ENCODE measurements around the gene CCDC71L. TPM values are rescaled to one million over a fixed set of nuclear protein-coding genes. Genes with fewer than 3 reads are reported as not detected.

Gene CCDC71L
- total and polyA plus RNA-seq, 2 experiments from 2014 or later = 14.8 to 24.3 TPM

- Histone ChIP-seq H3K79me2 (peaks cover 2% of the 10 kb centered on the region), H3K36me3 (replicated peaks; ENCODE audit: insufficient read depth, low read depth) (no peaks in the 10 kb centered on the region), H3K9me3 (ENCODE audit: low read depth) (no peaks in the 10 kb centered on the region), H4K20me1 (ENCODE audit: insufficient read depth, poor library complexity, severe bottlenecking) (no peaks in the 10 kb centered on the region), H3K4me3 (no peak overlapping the region), H3K4me2 (no peak overlapping the region), H3K27me3 (no peaks in the 10 kb centered on the region), H3K4me1 (ENCODE audit: insufficient read depth) (peaks cover 2% of the 10 kb centered on the region), H3K27ac (no peak overlapping the region), H3K9me2 (replicated peaks; ENCODE audit: insufficient read depth) (no peaks in the 10 kb centered on the region), H2AFZ (no peak overlapping the region)
- no peak for DNase-seq (ENCODE audit: low spot score)
- no peak for TF ChIP-seq CTCF (IDR thresholded peaks at IDR 0.05; ENCODE audit: poor library complexity)
- no peak for TF ChIP-seq EZH2 (IDR thresholded peaks at IDR 0.05; ENCODE audit: borderline replicate concordance)
- no peak for TF ChIP-seq EZH2phosphoT487 (IDR thresholded peaks at IDR 0.05; ENCODE audit: low read depth, severe bottlenecking, unreplicated experiment)
Observed at GRCh38 chr7:106652092-106652491, 8.9 kb downstream of the CCDC71L start.

GRCh38 chr7:106646256-106646655 is 14.7 kb downstream of the CCDC71L start:
- WGBS (ENCODE audit: low lambda C conversion rate, missing lambda C conversion rate) = 93% methylated on average over 1 of the region's 1 CpG
- TF ChIP-seq CTCF (IDR thresholded peaks at IDR 0.05; ENCODE audit: poor library complexity) (no peak), EZH2 (IDR thresholded peaks at IDR 0.05; ENCODE audit: borderline replicate concordance) (no peak), EZH2phosphoT487 (IDR thresholded peaks at IDR 0.05; ENCODE audit: low read depth, severe bottlenecking, unreplicated experiment) (no peak)
- DNase-seq (ENCODE audit: low spot score) = no peak
- no peak overlapping the region for H3K4me3 ChIP-seq
- H3K4me2 ChIP-seq = no peak overlapping the region
- H3K9me3 ChIP-seq (ENCODE audit: low read depth) = no peaks in the 10 kb centered on the region
- no peaks in the 10 kb centered on the region for H3K36me3 ChIP-seq (replicated peaks; ENCODE audit: insufficient read depth, low read depth)
- H3K9me2 ChIP-seq (replicated peaks; ENCODE audit: insufficient read depth) = no peaks in the 10 kb centered on the region
- H3K79me2 ChIP-seq = no peaks in the 10 kb centered on the region
- no peaks in the 10 kb centered on the region for H3K27me3 ChIP-seq
- H4K20me1 ChIP-seq (ENCODE audit: insufficient read depth, poor library complexity, severe bottlenecking) = no peaks in the 10 kb centered on the region
- no peaks in the 10 kb centered on the region for H3K4me1 ChIP-seq (ENCODE audit: insufficient read depth)
- no peak overlapping the region for H3K27ac ChIP-seq
- no peak overlapping the region for H2AFZ ChIP-seq

- H3K4me2 ChIP-seq = no peak overlapping the region
- TF ChIP-seq EZH2 (IDR thresholded peaks at IDR 0.05; ENCODE audit: borderline replicate concordance) (no peak), EZH2phosphoT487 (IDR thresholded peaks at IDR 0.05; ENCODE audit: low read depth, severe bottlenecking, unreplicated experiment) (no peak), CTCF (IDR thresholded peaks at IDR 0.05; ENCODE audit: poor library complexity) (no peak)
- no peaks in the 10 kb centered on the region for H3K36me3 ChIP-seq (replicated peaks; ENCODE audit: insufficient read depth, low read depth)
- WGBS (ENCODE audit: low lambda C conversion rate, missing lambda C conversion rate) = 82% methylated on average over 1 of the region's 1 CpG
- H3K9me2 ChIP-seq (replicated peaks; ENCODE audit: insufficient read depth) = no peaks in the 10 kb centered on the region
- no peak overlapping the region for H3K4me3 ChIP-seq
- no peak overlapping the region for H3K27ac ChIP-seq
- no peaks in the 10 kb centered on the region for H4K20me1 ChIP-seq (ENCODE audit: insufficient read depth, poor library complexity, severe bottlenecking)
- DNase-seq (ENCODE audit: low spot score) = no peak
- no peaks in the 10 kb centered on the region for H3K4me1 ChIP-seq (ENCODE audit: insufficient read depth)
- no peaks in the 10 kb centered on the region for H3K9me3 ChIP-seq (ENCODE audit: low read depth)
- no peaks in the 10 kb centered on the region for H3K79me2 ChIP-seq
- H2AFZ ChIP-seq = no peak overlapping the region
- H3K27me3 ChIP-seq = no peaks in the 10 kb centered on the region
Observed at GRCh38 chr7:106644999-106645398, 16.0 kb downstream of the CCDC71L start.

Data from hepatocyte (in vitro differentiated cells).